HFFc6 (cell line): ENCODE measurements around the gene ZNF638. TPM values are rescaled to one million over a fixed set of nuclear protein-coding genes. Genes with fewer than 3 reads are reported as not detected.

Experiments used
- DNase-seq: peaks from one replicate; pipeline ENCODE4 v3.0.0-alpha.2; 2018
- H3K27ac Mint-ChIP-seq: 2 replicates; pipeline ENCODE4 v1.8.0; 2020; ENCODE audit warnings: mild to moderate bottlenecking, mixed read lengths
- H3K27me3 Mint-ChIP-seq: 2 replicates; pipeline ENCODE4 v1.8.0; 2021; ENCODE audit warnings: mild to moderate bottlenecking, moderate library complexity, mixed read lengths; ENCODE audit not compliant: insufficient read depth
- H3K36me3 Mint-ChIP-seq: 2 replicates; pipeline ENCODE4 v1.8.0; 2021; ENCODE audit warnings: low read depth, mixed read lengths
- H3K4me1 Mint-ChIP-seq: 2 replicates; pipeline ENCODE4 v1.8.0; 2020; ENCODE audit warnings: low read depth, mixed read lengths
- H3K4me3 Mint-ChIP-seq: 2 replicates; pipeline ENCODE4 v1.8.0; 2020; ENCODE audit warnings: mild to moderate bottlenecking, moderate library complexity, mixed read lengths
- H3K9me3 Mint-ChIP-seq: 2 replicates; pipeline ENCODE4 v1.8.0; 2020; ENCODE audit warnings: mild to moderate bottlenecking, mixed read lengths
- CTCF ChIP-seq: fragments of 200-600 bp; sonication (generic); IDR thresholded peaks from 2 replicates; pipeline ENCODE4 v1.5.0; 2021; ENCODE audit warnings: antibody characterized with exemption, mild to moderate bottlenecking
- total RNA-seq, 6 experiments: library from RNA; stranded (reverse); fragmentation: NEBNext Ultra II Directional; extraction: Animal tissue kit (Norgen Biotek cat#: 25700); gene quantifications; 2 replicates in 1 of 6; 3 replicates in 5 of 6; pipeline ENCODE4 v1.2.3, GENCODE V29; 2021

ZNF638 gene
- total RNA-seq, 6 experiments from 2014 or later: 58.5 to 66.6 (median 60.6) TPM

- no peak overlapping the region for H3K27ac Mint-ChIP-seq
- H3K36me3 Mint-ChIP-seq: peaks cover 41% of the 10 kb centered on the region
- H3K4me3 Mint-ChIP-seq: no peak overlapping the region
- peaks cover 25% of the 10 kb centered on the region for H3K4me1 Mint-ChIP-seq
- H3K27me3 Mint-ChIP-seq: no peaks in the 10 kb centered on the region
- no peak for TF ChIP-seq CTCF
- DNase-seq: no peak
- no peaks in the 10 kb centered on the region for H3K9me3 Mint-ChIP-seq
Measured at GRCh38 chr2:71360434-71360975, 28.9 kb downstream of the ZNF638 start.

- Mint-ChIP-seq H3K36me3 (peaks cover 36% of the 10 kb centered on the region), H3K27ac (no peak overlapping the region), H3K27me3 (no peaks in the 10 kb centered on the region), H3K9me3 (no peaks in the 10 kb centered on the region), H3K4me3 (no peak overlapping the region), H3K4me1 (peaks cover 25% of the 10 kb centered on the region)
- DNase-seq: no peak
- no peak for TF ChIP-seq CTCF
Measured at GRCh38 chr2:71361631-71362030, 30.0 kb downstream of the ZNF638 start.

GRCh38 chr2:71362447-71362846, 30.9 kb downstream of the ZNF638 start:
- Mint-ChIP-seq H3K4me1 (peaks cover 25% of the 10 kb centered on the region), H3K36me3 (peaks cover 29% of the 10 kb centered on the region), H3K27me3 (no peaks in the 10 kb centered on the region), H3K4me3 (no peak overlapping the region), H3K27ac (no peak overlapping the region), H3K9me3 (no peaks in the 10 kb centered on the region)
- DNase-seq: no peak
- TF ChIP-seq CTCF: no peak

- Mint-ChIP-seq H3K9me3 (no peaks in the 10 kb centered on the region), H3K36me3 (peaks cover 13% of the 10 kb centered on the region; the same call in 1 of the 2 replicates), H3K4me3 (no peak overlapping the region), H3K27me3 (no peaks in the 10 kb centered on the region; the same call in 1 of the 2 replicates), H3K4me1 (no peaks in the 10 kb centered on the region), H3K27ac (no peak overlapping the region)
- DNase-seq: no peak
- no peak for TF ChIP-seq CTCF
Measured at GRCh38 chr2:71370015-71370414, 38.4 kb downstream of the ZNF638 start.

GRCh38 chr2:71372042-71372441, 40.5 kb downstream of the ZNF638 start:
- Mint-ChIP-seq H3K27ac (no peak overlapping the region), H3K9me3 (no peaks in the 10 kb centered on the region), H3K27me3 (no peaks in the 10 kb centered on the region; the same call in 1 of the 2 replicates), H3K4me1 (peaks cover 2% of the 10 kb centered on the region), H3K4me3 (no peak overlapping the region), H3K36me3 (peaks cover 13% of the 10 kb centered on the region; the same call in 1 of the 2 replicates)
- no peak for TF ChIP-seq CTCF
- DNase-seq: no peak
